Measurements from ENCODE around the gene PLCL1. TPM values are rescaled to one million over a fixed set of nuclear protein-coding genes. Genes with fewer than 3 reads are reported as not detected.

PLCL1 gene
- polyA plus RNA-seq, 3 donors, result 0.69 to 1.4 (median 0.79) TPM

GRCh38 chr2:198146346-198146940 lies 342.1 kb downstream of the PLCL1 start:
- no peaks in the 10 kb centered on the region for H3K36me3 Mint-ChIP-seq
- Histone ChIP-seq H4K20me1 (ENCODE audit: insufficient read depth, low read length) (no peaks in the 10 kb centered on the region), H3K4me3 (replicated peaks in 1 of 3; ENCODE audit: low read depth in 2 of 3, low read length in 3 of 3) (no peak overlapping the region), H3K9ac (ENCODE audit: insufficient read depth, low read length, poor library complexity, severe bottlenecking) (no peak overlapping the region), H3K27ac (ENCODE audit: low read depth in 1 of 2, low read length in 2 of 2) (no peak overlapping the region), H2AFZ (ENCODE audit: insufficient read depth, low read depth, low read length, poor library complexity, severe bottlenecking) (no peak overlapping the region), H3K4me1 (ENCODE audit: control insufficient read depth in 1 of 2, insufficient read depth in 2 of 2, low read length in 2 of 2) (no peaks in the 10 kb centered on the region), H3K79me2 (ENCODE audit: insufficient read depth, low read length) (no peaks in the 10 kb centered on the region), H3K9me3 (replicated peaks in 1 of 2; ENCODE audit: control insufficient read depth in 1 of 2, insufficient read depth in 1 of 2, low read length in 2 of 2) (no peaks in the 10 kb centered on the region), H3K4me2 (replicated peaks; ENCODE audit: extremely low read depth, low read length, poor library complexity, severe bottlenecking) (no peak overlapping the region), H3K36me3 (replicated peaks in 1 of 2; ENCODE audit: control insufficient read depth in 1 of 2, insufficient read depth in 2 of 2, low read length in 2 of 2) (no peaks in the 10 kb centered on the region), H3K27me3 (ENCODE audit: control insufficient read depth in 2 of 2, insufficient read depth in 2 of 2, low read length in 2 of 2) (no peaks in the 10 kb centered on the region)
- no peak overlapping the region for H3K27ac Mint-ChIP-seq
- DNase-seq, result no peak
- no peak overlapping the region for H3K4me3 Mint-ChIP-seq
- no peak for TF ChIP-seq CTCF (IDR thresholded peaks at IDR 0.05)
- no peaks in the 10 kb centered on the region for H3K9me3 Mint-ChIP-seq
- 100% methylated on average over 1 of the region's 3 CpGs for WGBS (ENCODE audit: insufficient coverage)
- H3K4me1 Mint-ChIP-seq, result no peaks in the 10 kb centered on the region
- H3K27me3 Mint-ChIP-seq (ENCODE audit: low read depth in 3 of 3), result no peaks in the 10 kb centered on the region
- intact Hi-C loops (cut with micrococcal nuclease), result no loop called here

GRCh38 chr2:198157314-198157713 lies 352.9 kb downstream of the PLCL1 start:
- Histone ChIP-seq H3K4me1 (ENCODE audit: control insufficient read depth in 1 of 2, insufficient read depth in 2 of 2, low read length in 2 of 2) (no peaks in the 10 kb centered on the region), H3K27ac (ENCODE audit: low read depth in 1 of 2, low read length in 2 of 2) (no peak overlapping the region), H3K4me2 (replicated peaks; ENCODE audit: extremely low read depth, low read length, poor library complexity, severe bottlenecking) (no peak overlapping the region), H3K36me3 (replicated peaks in 1 of 2; ENCODE audit: control insufficient read depth in 1 of 2, insufficient read depth in 2 of 2, low read length in 2 of 2) (no peaks in the 10 kb centered on the region), H3K9ac (ENCODE audit: insufficient read depth, low read length, poor library complexity, severe bottlenecking) (no peak overlapping the region), H2AFZ (ENCODE audit: insufficient read depth, low read depth, low read length, poor library complexity, severe bottlenecking) (no peak overlapping the region), H4K20me1 (ENCODE audit: insufficient read depth, low read length) (no peaks in the 10 kb centered on the region), H3K9me3 (replicated peaks in 1 of 2; ENCODE audit: control insufficient read depth in 1 of 2, insufficient read depth in 1 of 2, low read length in 2 of 2) (peaks cover 4 to 8% of the 10 kb centered on the region in 2 donors), H3K4me3 (replicated peaks in 1 of 3; ENCODE audit: low read depth in 2 of 3, low read length in 3 of 3) (no peak overlapping the region), H3K79me2 (ENCODE audit: insufficient read depth, low read length) (no peaks in the 10 kb centered on the region), H3K27me3 (ENCODE audit: control insufficient read depth in 2 of 2, insufficient read depth in 2 of 2, low read length in 2 of 2) (no peaks in the 10 kb centered on the region)
- Mint-ChIP-seq H3K27ac (no peak overlapping the region), H3K36me3 (no peaks in the 10 kb centered on the region), H3K9me3 (peaks cover 0 to 7% (median 5%) of the 10 kb centered on the region in 7 donors), H3K4me3 (no peak overlapping the region), H3K27me3 (ENCODE audit: low read depth in 3 of 3) (peaks cover 0 to 1% (median 0%) of the 10 kb centered on the region in 3 donors), H3K4me1 (no peaks in the 10 kb centered on the region)
- intact Hi-C loops (cut with micrococcal nuclease), result no loop called here
- no peak for DNase-seq
- TF ChIP-seq CTCF (IDR thresholded peaks at IDR 0.05), result no peak

Measured in CD14-positive monocyte (primary cell).